H9 (cell line): ENCODE data around the gene ANKRD53. TPM values are rescaled to one million over a fixed set of nuclear protein-coding genes. Genes with fewer than 3 reads are reported as not detected.

Experiments
- DNase-seq: peaks from one replicate; pipeline ENCODE4 v3.0.0-alpha.2; 2017
- H2AFZ ChIP-seq: one replicate; pipeline ENCODE4 v1.6.1; 2013; ENCODE audit warnings: mild to moderate bottlenecking, low read length, control low read depth, moderate library complexity
- H2AK5ac ChIP-seq: 2 replicates; pipeline ENCODE4 v1.6.1; 2013; ENCODE audit warnings: low read length, control low read depth, mixed read lengths; ENCODE audit not compliant: insufficient read length
- H2BK120ac ChIP-seq: one replicate; pipeline ENCODE4 v1.6.1; 2013; ENCODE audit warnings: low read depth, mild to moderate bottlenecking, low read length, control low read depth, inconsistent platforms; ENCODE audit not compliant: poor library complexity, severe bottlenecking
- H2BK12ac ChIP-seq: 2 replicates; pipeline ENCODE4 v1.6.1; 2013; ENCODE audit warnings: low read length, control low read depth, mixed read lengths, low read depth; ENCODE audit not compliant: insufficient read length
- H2BK15ac ChIP-seq: 2 replicates; pipeline ENCODE4 v1.6.1; 2013; ENCODE audit warnings: low read depth, low read length, control low read depth
- H2BK20ac ChIP-seq: one replicate; pipeline ENCODE4 v1.6.1; 2013; ENCODE audit warnings: low read depth, mild to moderate bottlenecking, low read length, control low read depth, inconsistent platforms; ENCODE audit not compliant: poor library complexity, severe bottlenecking
- H2BK5ac ChIP-seq: 2 replicates; pipeline ENCODE4 v1.6.1; 2013; ENCODE audit warnings: low read length, control low read depth, mixed read lengths; ENCODE audit not compliant: insufficient read length
- H3K14ac ChIP-seq: 2 replicates; pipeline ENCODE4 v1.6.1; 2013; ENCODE audit warnings: low read length, control low read depth; ENCODE audit not compliant: insufficient read depth
- H3K18ac ChIP-seq: 2 replicates; pipeline ENCODE4 v1.6.1; 2013; ENCODE audit warnings: low read depth, mild to moderate bottlenecking, mixed read lengths, low read length, control low read depth; ENCODE audit not compliant: insufficient read length
- H3K23ac ChIP-seq: 2 replicates; pipeline ENCODE4 v1.6.1; 2013; ENCODE audit warnings: low read length, control low read depth, mixed read lengths, low read depth; ENCODE audit not compliant: insufficient read length
- H3K23me2 ChIP-seq: 2 replicates; pipeline ENCODE4 v1.6.1; 2013; ENCODE audit warnings: low read depth, mild to moderate bottlenecking, mixed read lengths, low read length, control low read depth; ENCODE audit not compliant: insufficient read length, poor library complexity, severe bottlenecking
- H3K27ac ChIP-seq: 2 replicates; pipeline ENCODE4 v1.5.1; 2013; ENCODE audit warnings: low read length, control low read depth, mixed read lengths, low read depth; ENCODE audit not compliant: insufficient read length
- H3K27me3 ChIP-seq: 2 replicates; pipeline ENCODE4 v1.6.1; 2013; ENCODE audit warnings: low read length, control low read depth, inconsistent platforms; ENCODE audit not compliant: insufficient read depth
- H3K4ac ChIP-seq: 2 replicates; pipeline ENCODE4 v1.6.1; 2013; ENCODE audit warnings: low read depth, mild to moderate bottlenecking, control low read depth, inconsistent platforms, low read length, moderate library complexity
- H3K4me1 ChIP-seq: 2 replicates; pipeline ENCODE4 v1.6.1; 2013; ENCODE audit warnings: low read length, control low read depth, inconsistent platforms; ENCODE audit not compliant: insufficient read depth
- H3K4me2 ChIP-seq: 2 replicates; pipeline ENCODE4 v1.6.1; 2013; ENCODE audit warnings: low read length, control low read depth, mixed read lengths; ENCODE audit not compliant: insufficient read length, insufficient read depth
- H3K56ac ChIP-seq: 2 replicates; pipeline ENCODE4 v1.6.1; 2013; ENCODE audit warnings: low read depth, mild to moderate bottlenecking, mixed read lengths, low read length, control low read depth; ENCODE audit not compliant: insufficient read length
- H3K79me1 ChIP-seq: 2 replicates; pipeline ENCODE4 v1.6.1; 2013; ENCODE audit warnings: low read depth, mild to moderate bottlenecking, moderate library complexity, low read length, control low read depth, inconsistent platforms; ENCODE audit not compliant: insufficient read depth, poor library complexity, severe bottlenecking
- H3K79me2 ChIP-seq: 2 replicates; pipeline ENCODE4 v1.6.1; 2013; ENCODE audit warnings: low read length, control low read depth, inconsistent platforms; ENCODE audit not compliant: insufficient read depth
- H3K9ac ChIP-seq: 2 replicates; pipeline ENCODE4 v1.6.1; 2013; ENCODE audit warnings: low read length, control low read depth, mixed read lengths; ENCODE audit not compliant: insufficient read length; ENCODE audit errors: extremely low read depth
- H3K9me3 ChIP-seq: one replicate; pipeline ENCODE4 v1.6.1; 2013; ENCODE audit warnings: low read depth, low read length, inconsistent platforms; ENCODE audit not compliant: control insufficient read depth
- H3T11ph ChIP-seq: one replicate; pipeline ENCODE4 v1.6.1; 2013; ENCODE audit warnings: mild to moderate bottlenecking, low read length, control low read depth, inconsistent platforms
- H4K20me1 ChIP-seq: one replicate; pipeline ENCODE4 v1.6.1; 2013; ENCODE audit not compliant: control insufficient read depth, insufficient read length, insufficient read depth
- H4K5ac ChIP-seq: 2 replicates; pipeline ENCODE4 v1.6.1; 2013; ENCODE audit warnings: low read depth, mild to moderate bottlenecking, mixed read lengths, low read length, control low read depth; ENCODE audit not compliant: insufficient read length
- H4K8ac ChIP-seq: replicated peaks from 2 replicates; pipeline ENCODE4 v1.6.1; 2013; ENCODE audit warnings: low read length, control low read depth, mixed read lengths, low read depth; ENCODE audit not compliant: insufficient read length
- H4K91ac ChIP-seq: 2 replicates; pipeline ENCODE4 v1.6.1; 2013; ENCODE audit warnings: low read depth, mild to moderate bottlenecking, moderate library complexity, mixed read lengths, low read length, control low read depth; ENCODE audit not compliant: insufficient read length
- H3K27ac Mint-ChIP-seq, 3 experiments: 2 replicates in 2 of 3; 3 replicates in 1 of 3; pipeline ENCODE4 v1.8.0; 2020 to 2021; ENCODE audit warnings: mixed read lengths in 3 of 3, mild to moderate bottlenecking in 1 of 3, moderate library complexity in 1 of 3
- H3K27me3 Mint-ChIP-seq: 2 replicates; pipeline ENCODE4 v1.8.0; 2021; ENCODE audit warnings: low read depth, mild to moderate bottlenecking, moderate library complexity, mixed read lengths
- H3K36me3 Mint-ChIP-seq, 3 experiments: 2 replicates in 2 of 3; 3 replicates in 1 of 3; pipeline ENCODE4 v1.8.0; 2020 to 2021; ENCODE audit warnings: low read depth in 3 of 3, mixed read lengths in 3 of 3; ENCODE audit not compliant: insufficient read depth in 1 of 3
- H3K4me1 Mint-ChIP-seq, 2 experiments: 2 replicates each; pipeline ENCODE4 v1.8.0; 2020; ENCODE audit warnings: mixed read lengths in 2 of 2
- H3K4me3 Mint-ChIP-seq, 2 experiments: 2 replicates in 1 of 2; 3 replicates in 1 of 2; pipeline ENCODE4 v1.8.0; 2020 to 2021; ENCODE audit warnings: mild to moderate bottlenecking in 2 of 2, mixed read lengths in 2 of 2, moderate library complexity in 1 of 2
- H3K9me3 Mint-ChIP-seq, 2 experiments: 2 replicates in 1 of 2; 3 replicates in 1 of 2; pipeline ENCODE4 v1.8.0; 2020; ENCODE audit warnings: mild to moderate bottlenecking in 2 of 2, mixed read lengths in 2 of 2, moderate library complexity in 1 of 2
- CTCF ChIP-seq: fragments of 200-600 bp; sonication (generic); conservative IDR thresholded peaks from 3 replicates; pipeline ENCODE4 v1.8.0; 2021; ENCODE audit warnings: antibody characterized with exemption, mild to moderate bottlenecking
- WGBS: extraction: QIAGEN DNeasy Blood & Tissue Kit; methylation state at CpG from one replicate; pipeline ENCODE4 v1.1.7; 2013; ENCODE audit warnings: missing lambda C conversion rate, low lambda C conversion rate, mixed read lengths; ENCODE audit not compliant: insufficient read length; ENCODE audit errors: extremely low coverage; 5-methylcytosine and 5-hydroxymethylcytosine counted together
- total RNA-seq: library from RNA; stranded (reverse); gene quantifications from 2 replicates; pipeline ENCODE4 v1.2.1, GENCODE V29; 2021

ANKRD53 gene
- total RNA-seq, 1 experiment from 2014 or later: 0.28 TPM

GRCh38 chr2:71001592-71001927, 23.1 kb downstream of the ANKRD53 start:
- Histone ChIP-seq H2BK120ac (no peak overlapping the region), H3K14ac (no peak overlapping the region), H3K23ac (no peak overlapping the region), H3K4me1 (peaks cover 8% of the 10 kb centered on the region; the same call in 1 of the 2 replicates), H3K23me2 (peaks cover 7% of the 10 kb centered on the region), H2AK5ac (no peak overlapping the region), H2BK15ac (no peak overlapping the region), H3K79me1 (no peaks in the 10 kb centered on the region), H4K8ac (no peak overlapping the region), H3T11ph (no peak overlapping the region), H4K20me1 (no peaks in the 10 kb centered on the region), H4K91ac (no peak overlapping the region), H2AFZ (no peak overlapping the region), H2BK20ac (no peak overlapping the region), H3K27ac (no peak overlapping the region), H3K9ac (no peak overlapping the region), H3K79me2 (no peaks in the 10 kb centered on the region), H3K27me3 (no peaks in the 10 kb centered on the region), H3K9me3 (no peaks in the 10 kb centered on the region), H3K56ac (no peak overlapping the region), H2BK5ac (no peak overlapping the region), H3K4ac (no peak overlapping the region), H4K5ac (no peak overlapping the region), H3K4me2 (no peak overlapping the region), H2BK12ac (no peak overlapping the region), H3K18ac (no peak overlapping the region)
- no peak for TF ChIP-seq CTCF
- H3K27ac Mint-ChIP-seq: no peak overlapping the region; a peak in 1 of 7 replicates
- peaks cover 15 to 20% of the 10 kb centered on the region in 2 experiments for H3K4me1 Mint-ChIP-seq
- DNase-seq: no peak
- H3K4me3 Mint-ChIP-seq: peak overlapping the region in 1 of 2 experiments; percentile 62; a peak in 2 of 5 replicates
- H3K36me3 Mint-ChIP-seq: no peaks in the 10 kb centered on the region
- H3K9me3 Mint-ChIP-seq: no peaks in the 10 kb centered on the region
- peaks cover 42% of the 10 kb centered on the region for H3K27me3 Mint-ChIP-seq
- no CpG with 5 or more reads among the region's 5 CpGs for WGBS
